ENCODE results near the gene ARHGAP4.

ARHGAP4 gene

DNA sequence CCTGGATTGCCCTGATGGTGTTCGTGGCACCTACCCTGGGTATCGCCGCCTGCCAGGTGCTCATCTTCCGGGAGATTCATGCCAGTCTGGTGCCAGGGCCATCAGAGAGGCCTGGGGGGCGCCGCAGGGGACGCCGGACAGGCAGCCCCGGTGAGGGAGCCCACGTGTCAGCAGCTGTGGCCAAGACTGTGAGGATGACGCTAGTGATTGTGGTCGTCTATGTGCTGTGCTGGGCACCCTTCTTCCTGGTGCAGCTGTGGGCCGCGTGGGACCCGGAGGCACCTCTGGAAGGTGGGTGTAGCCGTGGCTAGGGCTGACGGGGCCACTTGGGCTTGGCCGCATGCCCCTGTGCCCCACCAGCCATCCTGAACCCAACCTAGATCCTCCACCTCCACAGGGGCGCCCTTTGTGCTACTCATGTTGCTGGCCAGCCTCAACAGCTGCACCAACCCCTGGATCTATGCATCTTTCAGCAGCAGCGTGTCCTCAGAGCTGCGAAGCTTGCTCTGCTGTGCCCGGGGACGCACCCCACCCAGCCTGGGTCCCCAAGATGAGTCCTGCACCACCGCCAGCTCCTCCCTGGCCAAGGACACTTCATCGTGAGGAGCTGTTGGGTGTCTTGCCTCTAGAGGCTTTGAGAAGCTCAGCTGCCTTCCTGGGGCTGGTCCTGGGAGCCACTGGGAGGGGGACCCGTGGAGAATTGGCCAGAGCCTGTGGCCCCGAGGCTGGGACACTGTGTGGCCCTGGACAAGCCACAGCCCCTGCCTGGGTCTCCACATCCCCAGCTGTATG, 19.7 kb downstream of the ARHGAP4 start:
- DNase-seq (ENCODE audit: low read depth, low spot score), result no peak

DNA sequence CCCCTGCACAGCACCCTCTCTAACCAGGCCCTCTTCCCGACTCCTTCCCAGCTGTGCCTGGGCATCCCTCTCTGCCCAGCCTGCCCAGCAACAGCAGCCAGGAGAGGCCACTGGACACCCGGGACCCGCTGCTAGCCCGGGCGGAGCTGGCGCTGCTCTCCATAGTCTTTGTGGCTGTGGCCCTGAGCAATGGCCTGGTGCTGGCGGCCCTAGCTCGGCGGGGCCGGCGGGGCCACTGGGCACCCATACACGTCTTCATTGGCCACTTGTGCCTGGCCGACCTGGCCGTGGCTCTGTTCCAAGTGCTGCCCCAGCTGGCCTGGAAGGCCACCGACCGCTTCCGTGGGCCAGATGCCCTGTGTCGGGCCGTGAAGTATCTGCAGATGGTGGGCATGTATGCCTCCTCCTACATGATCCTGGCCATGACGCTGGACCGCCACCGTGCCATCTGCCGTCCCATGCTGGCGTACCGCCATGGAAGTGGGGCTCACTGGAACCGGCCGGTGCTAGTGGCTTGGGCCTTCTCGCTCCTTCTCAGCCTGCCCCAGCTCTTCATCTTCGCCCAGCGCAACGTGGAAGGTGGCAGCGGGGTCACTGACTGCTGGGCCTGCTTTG, 20.5 kb downstream of the ARHGAP4 start:
- DNase-seq (ENCODE audit: low read depth, low spot score), result no peak

DNA sequence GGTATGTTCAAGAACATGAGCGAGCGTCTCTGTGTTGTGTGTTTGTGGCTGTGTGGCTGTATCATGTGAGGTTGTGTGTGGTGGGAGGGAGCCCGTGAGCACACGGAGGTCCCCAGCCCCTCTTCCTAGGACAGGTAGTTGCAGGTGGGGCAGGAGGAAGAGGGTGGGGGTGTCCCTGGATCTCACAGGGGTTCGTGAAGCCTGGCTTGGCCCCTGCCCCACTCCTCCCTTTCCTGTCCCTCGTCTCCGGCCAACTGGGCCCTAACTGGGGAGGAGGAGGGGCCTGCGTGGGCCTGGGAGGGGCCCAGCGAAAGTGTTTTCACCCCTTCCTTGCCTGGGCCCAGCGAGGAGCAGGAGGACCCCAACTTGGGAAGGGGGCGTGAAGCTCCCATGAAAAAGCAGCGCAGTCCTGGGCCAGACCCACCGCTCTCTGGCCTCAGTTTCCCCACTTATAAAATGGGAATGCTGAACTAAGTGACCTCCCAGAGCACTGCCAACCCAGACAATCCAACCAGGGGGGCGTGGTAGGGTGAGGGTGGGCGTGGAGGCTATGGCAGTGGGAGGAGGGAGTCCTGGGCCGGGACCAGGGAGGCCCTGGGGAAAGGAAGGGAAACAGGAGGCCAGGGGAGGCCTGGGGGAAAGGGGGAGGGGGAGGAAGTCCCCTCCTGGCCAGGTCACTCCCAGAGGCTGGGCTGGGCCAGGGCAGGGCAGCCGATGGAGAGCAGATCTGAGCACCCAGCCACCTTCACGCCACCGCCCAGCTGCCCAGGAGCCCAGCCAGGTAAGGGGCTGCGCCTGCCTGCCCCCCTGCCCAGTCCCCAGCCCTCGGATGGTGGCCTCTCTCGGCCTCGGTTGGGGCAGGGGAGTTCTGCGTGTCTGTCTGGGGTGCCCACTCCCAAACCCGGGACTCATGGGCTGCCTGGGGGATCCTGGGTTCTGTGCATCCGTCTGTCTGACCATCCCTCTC, 21.8 kb downstream of the ARHGAP4 start, which contains the start of gene AVPR2:
TSS of gene AVPR2 (plus strand) at position 683 of the 967 bp plus-strand sequence. CDS start 473 bp downstream, outside the sequence.
- no peak for DNase-seq (ENCODE audit: low read depth, low spot score)

DNA sequence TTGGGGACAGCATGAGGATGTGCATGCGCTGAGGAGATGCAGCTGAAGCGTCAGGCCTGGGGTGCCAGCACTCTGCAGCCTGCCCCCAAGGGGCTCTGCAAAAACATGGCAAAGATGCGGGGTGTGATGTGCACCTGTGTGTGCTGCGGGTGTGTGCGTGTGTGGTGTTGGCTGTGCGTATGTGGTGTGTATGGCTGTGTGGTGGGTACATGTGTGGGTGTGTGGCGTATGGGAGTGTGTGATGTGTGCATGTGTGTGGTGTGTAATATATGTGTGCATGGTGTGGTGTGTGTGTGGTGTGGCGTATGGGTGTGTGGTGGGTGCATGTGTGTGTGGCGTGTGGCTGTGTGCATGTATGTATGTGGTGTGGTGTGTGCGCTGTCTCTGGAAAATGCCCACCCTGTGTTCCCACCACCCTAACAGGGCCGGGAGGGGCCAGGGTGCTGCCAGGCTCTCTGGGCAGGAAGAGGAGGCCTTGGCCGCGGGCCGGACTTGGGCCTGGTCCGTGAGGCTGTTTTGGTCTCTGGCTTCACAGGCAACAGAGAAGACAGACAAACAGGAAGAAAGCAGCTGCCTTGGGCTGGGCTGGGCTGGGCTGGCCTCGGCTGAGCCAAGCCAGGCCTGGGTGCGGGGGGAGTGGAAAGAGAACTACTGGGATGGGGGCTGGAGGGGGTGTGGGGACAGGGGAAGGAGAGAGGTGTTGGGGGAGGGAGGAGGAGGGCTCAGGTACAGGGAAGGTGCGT, 22.7 kb downstream of the ARHGAP4 start:
- peak; percentile 18 for DNase-seq (ENCODE audit: low read depth, low spot score)

DNA sequence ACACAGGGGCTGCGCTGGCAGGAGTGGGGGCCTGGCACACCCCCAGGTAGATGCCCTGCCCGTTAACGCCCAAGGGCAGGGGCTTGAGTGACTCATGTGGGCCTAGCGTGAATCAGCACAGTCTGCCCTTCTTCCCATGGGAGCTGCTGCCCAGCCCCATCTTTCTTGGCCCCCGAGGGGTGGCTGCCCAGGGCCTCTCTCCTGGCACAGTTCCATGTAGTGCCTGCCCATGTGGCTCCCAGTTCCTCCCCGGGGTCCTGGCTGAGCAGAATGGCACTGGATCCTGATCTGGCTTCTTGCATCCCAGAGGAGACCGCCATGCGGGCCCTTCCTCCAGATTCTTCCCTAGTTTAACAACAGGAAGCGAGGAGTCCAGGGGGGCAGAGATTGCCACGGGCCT, 23.7 kb downstream of the ARHGAP4 start:
- peak; percentile 3 for DNase-seq (ENCODE audit: low read depth, low spot score)

DNA sequence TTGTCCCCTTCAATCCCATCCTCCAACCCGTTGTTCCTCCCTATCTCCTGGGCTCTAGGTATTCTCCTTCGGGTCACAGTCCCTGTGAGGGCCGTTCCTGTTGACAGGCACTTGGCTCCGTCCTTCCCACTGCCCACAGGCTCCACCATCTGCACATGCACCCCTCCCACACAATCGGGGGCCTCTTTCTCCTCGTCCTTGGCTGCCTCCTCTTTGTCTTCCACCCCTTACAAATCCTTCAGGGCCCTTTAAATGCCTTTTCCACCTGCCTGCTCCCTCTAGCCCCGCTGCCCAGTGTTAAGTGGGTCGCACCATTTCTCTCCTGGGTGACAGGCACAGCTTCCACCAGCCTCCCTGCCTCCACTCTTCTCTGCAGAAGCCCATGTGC, 24.3 kb downstream of the ARHGAP4 start:
- peak; percentile 1 for DNase-seq (ENCODE audit: low read depth, low spot score)

DNA sequence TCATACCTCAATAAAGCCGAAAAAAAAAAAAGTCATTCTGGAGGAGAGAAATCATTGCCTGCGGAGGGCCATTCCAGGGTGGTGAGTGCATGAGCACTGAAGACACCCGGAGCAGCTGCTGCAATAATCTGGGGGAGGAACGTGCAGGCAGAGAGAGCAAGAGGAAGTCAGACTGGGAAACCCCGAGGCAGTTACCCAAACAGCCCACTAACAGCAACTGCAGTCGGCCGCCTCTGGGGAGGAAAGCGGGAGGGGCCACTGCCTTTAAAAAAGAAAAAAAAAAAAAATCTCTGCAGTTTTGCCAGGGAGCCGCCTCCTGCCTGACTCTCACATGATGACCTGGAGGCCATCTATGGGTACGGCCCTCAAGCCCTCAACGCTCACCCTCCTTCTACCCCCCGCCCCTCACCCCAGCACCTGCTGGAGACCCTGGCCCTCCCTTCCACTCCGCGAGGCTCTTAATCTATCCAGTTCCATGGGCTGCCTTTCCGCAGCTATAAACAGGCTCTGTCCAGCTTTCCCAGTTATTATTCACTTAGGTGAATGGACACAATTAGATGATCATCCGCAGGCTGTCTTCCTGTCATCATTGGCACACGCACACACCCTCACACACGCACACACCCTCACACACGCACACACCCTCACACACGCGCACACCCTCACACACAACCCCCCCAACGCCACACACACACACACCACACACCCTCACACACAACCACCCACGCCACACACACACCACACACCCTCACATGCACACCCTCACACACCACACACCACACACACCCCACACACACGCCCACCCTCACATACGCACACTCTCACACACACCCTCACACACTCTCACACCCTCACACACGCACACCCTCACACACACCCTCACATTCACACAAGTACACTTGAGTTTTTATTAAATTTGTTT, 25.0 kb downstream of the ARHGAP4 start:
- peak; percentile 88 for DNase-seq (ENCODE audit: low read depth, low spot score)

DNA sequence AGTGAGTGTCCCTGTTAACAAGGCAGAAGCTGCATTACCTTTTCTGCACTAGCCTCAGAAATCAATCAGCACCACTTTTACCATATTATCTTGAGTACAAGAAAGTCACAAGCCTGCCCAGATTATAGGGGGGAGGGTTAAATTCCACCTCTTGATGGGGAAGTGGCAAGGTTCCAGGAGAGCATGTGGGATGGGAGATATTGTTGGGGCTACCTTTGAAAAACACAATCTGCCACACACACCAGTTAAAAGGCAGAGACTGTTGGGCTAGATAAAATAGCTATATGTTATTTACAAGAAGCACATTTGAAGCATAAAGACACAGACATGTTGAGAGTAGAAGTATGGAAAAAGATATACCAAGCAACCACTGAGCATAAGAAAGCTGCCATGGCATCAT, 28.2 kb downstream of the ARHGAP4 start:
- no peak for DNase-seq (ENCODE audit: low read depth, low spot score)

DNA sequence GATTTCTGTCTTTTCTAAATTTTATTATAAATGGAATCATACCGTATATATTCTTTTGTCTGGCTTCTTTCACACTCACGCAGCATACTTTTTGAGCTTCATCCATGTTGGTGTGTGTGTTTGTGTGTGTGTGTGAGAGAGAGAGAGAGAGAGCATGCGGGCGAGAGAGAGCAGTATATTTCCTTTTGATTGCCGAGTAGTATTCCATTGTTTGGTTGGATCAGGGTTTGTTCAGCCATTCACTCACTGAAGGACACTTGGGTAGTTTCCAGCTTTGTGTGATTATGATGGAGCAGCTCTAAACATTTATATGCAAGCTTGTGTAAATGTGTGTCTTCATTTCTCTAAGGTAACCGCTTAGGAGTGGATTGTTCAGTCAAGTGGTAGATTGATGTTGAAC, 36.9 kb downstream of the ARHGAP4 start:
- no peak for DNase-seq (ENCODE audit: low read depth, low spot score)

DNA sequence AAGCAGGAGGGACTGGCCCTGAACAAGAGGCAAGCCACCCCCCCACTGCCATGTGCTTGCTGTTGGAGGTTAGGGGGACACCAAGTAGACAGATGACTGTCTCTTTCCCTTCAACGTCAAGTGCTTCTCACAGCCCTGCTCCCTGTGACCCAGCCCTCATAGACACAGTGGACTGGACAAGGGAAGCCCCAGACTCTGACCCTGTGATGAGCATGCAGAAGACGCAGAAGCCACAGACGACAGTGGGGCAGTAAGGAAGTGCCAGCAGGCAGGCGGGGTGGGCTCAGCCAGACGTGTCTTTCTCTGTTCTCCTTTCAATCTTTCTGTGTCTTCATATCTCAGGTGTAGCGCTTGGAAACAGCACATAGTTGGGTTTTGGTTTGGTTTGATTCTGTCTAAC, 37.7 kb downstream of the ARHGAP4 start:
- no peak for DNase-seq (ENCODE audit: low read depth, low spot score)

DNA sequence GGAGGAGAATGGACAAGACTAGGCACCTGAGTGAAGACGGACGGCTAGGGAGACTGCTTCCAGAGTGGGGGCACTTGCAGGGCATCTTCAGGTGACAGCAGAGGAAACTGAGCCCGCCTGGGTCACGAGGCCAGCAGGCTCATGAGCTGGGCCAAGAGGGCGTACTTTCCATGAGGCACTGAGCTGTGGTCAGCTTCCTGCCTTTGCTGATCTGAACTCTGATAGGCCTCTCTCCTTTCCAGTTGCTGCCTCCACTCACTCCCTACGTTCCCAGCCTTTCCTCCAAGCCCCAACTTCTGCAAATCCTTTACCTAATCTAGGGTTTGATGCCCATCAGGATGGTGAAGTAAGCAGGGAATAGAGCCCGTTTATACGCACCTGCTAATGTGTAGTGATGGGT, 38.7 kb downstream of the ARHGAP4 start:
- DNase-seq (ENCODE audit: low read depth, low spot score), result no peak

DNA sequence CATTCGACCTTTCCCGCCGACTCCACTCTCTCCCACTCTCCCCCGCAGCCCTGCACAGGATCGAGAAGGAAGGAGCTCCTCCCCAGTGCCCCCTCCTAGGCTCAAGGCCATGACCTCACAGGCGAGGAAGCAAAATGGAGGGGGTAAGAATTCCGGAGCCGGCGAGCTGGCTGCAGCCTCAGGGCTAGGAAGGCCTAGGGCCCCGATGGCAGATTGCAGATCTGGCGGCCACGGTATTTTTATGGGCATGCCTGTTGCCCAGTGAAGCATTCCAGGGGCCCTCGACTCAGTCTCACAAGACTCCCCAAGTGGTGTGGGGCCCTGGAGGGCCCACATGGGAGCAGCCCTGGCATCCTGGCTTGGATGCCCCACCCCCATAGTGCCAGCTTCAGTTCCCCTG, 39.1 kb downstream of the ARHGAP4 start:
- DNase-seq (ENCODE audit: low read depth, low spot score), result peak; percentile 89

DNA sequence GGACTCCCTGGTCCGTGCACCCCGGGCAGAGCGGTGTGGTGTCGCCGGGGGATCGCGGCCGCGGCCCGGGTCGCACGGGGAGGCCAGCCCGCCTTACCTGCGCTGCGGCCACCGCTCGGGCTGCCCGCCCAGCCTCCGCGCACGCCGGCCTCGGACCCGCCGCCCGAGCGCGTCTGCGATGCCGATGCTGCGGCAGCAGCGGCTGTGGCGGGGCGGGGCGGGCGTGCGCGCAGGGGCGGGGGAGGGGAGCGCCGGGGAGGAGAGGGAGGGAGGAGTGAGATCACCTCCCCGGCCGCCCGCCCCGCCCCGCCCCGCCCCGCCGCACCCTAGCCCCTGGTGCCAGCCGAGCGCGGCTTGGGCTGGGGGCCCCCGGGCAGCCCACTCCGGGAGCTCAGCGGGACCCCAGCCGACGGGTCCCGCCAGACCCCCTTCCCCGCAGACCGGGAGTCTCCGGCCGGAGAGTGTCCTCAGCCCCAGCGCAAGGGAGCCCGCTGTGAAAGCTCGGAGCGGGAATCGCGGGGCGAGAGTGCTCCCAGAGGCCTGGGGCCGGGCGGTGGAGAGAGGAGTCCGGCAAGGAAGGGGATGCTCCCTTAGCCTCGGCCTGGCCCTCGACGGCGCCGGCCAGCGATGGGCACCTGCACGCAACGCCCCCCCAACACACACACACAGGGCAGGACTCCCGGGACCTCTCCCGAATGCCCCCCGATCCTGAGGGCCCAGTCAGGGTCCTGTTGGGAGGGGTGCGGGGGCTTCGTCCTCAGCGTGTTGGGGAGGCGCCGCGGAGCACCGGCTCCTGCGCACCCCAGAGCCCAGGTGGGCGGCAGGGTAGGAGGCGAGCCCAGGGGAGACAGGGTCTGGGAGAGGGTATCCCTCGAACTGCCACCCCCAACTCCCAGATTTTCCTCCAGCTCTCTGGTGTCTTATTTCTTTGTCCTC, 39.8 kb downstream of the ARHGAP4 start, which contains the start of gene L1CAM:
TSS of gene L1CAM (minus strand) at position 206 of the 936 bp plus-strand sequence. CDS start 10,337 bp downstream, outside the sequence.
- DNase-seq (ENCODE audit: low read depth, low spot score), result no peak

DNA sequence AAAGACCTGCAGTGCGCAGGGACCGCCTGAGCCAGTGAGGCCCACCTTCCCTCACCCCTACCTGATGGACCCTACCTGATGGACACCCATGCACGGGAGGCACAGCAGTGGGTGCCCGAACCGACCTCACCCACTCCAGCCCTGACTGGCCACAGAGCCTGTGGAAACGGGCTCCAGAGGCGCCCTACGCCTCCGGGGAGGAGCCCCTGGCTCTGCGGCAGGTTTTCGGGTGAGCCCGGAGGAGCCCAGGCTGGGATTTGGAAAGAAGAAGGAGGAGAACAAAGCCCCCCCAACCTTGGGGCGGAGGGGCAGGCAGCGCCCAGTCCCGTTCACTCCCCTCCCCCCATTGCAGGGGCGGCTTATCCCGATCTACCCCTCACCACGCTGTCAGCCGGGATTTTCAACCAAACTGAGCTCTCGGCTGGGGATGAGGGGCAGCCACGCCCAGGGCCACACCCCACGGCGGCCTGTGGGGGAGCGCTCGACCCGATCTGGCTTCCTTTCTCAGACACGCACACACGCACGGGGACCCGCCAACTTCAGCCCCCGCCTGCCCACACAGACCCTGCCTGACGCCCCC, 40.8 kb downstream of the ARHGAP4 start:
- DNase-seq (ENCODE audit: low read depth, low spot score), result no peak

DNA sequence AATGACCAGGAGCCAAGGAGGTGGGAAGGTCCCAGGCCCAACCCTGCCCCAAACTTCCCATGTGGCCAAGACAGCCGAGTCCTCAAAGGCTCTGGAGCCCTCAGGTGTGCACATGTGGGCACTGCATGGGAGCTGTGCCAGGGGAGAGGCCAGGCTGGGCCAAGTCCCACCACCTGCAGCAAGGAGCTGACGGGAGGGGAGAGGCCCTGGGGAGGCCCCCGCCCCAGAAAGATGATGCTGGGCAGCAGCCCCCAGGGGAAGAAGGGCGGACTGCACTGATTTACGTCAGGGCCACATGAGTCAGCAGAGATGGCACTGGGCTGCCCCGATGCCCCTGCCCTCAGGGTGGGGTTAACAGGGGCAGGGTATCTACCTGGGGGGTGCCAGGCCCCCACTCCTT, 41.5 kb downstream of the ARHGAP4 start:
- DNase-seq (ENCODE audit: low read depth, low spot score), result no peak

DNA sequence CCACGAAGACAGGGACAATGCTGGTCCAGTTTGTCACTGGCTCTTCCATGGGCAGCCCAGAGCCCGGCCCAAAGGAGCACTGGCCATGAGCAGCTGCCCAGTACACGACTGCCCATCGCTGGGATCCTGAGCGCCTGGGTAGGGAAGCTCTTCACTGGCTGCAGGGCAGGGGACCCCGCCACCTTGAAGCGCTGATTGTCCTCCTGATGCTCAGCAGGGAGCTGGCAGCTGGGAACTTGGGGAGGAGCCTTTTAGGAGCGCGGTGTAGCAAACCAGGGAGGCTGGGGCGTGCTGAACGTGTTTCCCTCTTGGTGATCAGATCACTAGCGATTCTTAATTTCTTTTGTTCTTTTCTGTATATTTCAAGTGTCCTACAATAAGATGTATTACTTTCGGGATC, 41.9 kb downstream of the ARHGAP4 start:
- no peak for DNase-seq (ENCODE audit: low read depth, low spot score)

DNA sequence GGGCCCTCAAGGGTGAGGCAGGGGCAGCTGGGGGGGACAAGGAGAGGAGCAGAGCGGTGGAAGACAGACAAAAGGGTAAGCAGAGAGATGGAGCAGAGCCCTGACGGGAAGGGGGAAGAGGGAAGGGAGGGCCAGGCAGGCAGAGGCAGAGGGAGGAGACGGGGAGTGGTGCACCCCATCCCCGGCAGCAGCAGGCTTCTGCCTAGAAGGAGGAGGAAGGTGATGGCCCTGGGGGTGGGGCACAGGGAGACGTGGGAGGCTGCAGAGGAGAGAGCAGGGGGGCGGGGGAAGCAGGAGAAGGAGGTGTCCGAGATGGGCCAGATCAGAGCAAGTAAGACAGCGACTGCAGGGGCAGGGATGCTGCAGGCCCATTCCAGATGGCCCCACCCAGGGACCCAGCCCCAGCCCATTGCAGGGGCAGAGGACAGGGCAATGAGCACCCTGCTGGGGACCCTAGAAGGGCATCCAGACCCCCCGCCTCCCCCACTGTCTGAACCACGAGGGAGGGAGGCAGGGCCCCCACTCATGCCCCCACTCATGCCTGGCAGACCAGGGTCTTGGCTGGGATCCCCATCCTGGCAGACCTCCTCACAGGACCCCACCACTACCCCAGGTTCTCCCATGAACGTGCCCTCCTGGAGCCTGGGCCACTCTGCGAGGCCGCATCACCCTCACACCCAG, 42.8 kb downstream of the ARHGAP4 start:
- DNase-seq (ENCODE audit: low read depth, low spot score), result no peak

DNA sequence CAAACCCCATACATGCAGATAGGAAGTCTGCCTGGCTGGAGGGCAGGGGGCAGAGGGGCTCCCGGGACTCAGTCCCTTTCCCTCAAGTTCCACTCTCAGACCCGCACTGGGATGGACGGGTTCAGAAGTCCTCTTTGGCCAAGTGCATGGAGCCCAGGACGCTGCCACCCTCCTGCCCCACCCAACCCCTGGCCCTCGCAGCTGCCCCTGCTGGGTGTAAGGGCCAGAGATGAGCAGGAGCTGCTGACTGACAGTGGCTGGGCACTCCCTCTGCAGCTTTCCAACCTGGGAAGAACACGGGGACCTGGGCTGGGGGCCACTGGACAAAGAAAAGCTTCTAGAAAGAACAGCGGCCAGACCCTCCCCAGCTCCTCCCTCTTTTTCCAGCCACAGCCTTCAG, 43.5 kb downstream of the ARHGAP4 start:
- no peak for DNase-seq (ENCODE audit: low read depth, low spot score)

Data from ELF-1 (cell line).